ENCODE data around the gene C2CD5. TPM values are rescaled to one million over a fixed set of nuclear protein-coding genes. Genes with fewer than 3 reads are reported as not detected.
"Not testable (repeated sequence)": the region's sequence is repeated elsewhere in the genome, so short reads cannot be mapped to it uniquely, and the experiment has no call there.

C2CD5 gene
- total RNA-seq, 2 experiments from 2014 or later: 32.6 to 32.8 TPM

DNA sequence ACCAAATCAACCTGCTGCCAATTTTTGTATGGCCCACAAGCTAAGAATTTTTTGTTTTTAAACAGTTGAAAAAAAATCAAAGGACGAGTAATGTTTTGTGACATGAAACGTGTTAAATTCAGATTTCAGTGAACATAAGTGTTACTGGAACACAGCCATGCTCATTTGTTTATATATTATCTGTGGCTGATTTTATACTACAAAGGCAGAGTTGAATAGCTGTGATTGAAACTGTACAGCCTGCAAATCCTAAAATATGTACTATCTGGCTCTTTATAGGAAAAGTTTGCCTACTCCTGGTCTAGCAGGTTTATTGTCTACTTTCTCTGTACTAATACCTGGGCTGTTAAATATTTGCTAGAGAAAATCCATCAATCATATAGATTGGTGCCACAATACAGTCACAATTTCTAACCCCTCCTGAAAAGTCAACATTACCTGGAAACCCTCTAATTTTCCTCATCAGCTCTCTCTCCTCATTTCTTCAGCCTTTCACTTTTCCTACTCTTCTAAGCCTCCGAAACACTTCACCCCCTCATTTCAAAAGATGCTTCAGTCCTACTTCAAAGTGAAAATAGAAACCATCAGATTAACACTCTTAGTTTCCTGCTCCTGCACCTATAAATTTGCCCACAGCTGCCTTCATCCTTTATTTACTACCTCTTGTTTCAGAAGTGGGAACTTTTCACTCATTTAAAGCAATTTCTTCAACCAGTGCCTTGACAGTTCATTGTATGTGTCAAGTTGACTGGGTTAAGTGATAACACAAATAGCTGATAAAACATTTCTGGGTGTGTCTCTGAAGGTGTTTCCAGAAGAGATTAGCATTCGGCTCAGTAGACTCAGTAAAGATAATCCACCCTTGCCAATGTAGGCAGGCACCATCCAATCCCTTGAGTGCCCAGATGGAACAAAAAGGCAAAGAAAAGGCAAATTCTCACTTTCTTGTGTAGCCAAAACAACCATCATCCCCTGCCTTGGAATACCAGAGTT is 18.0 kb upstream of the C2CD5 start:
- ChIA-PET CTCF (interaction anchor here (1.2 kb wide), 1 partner anchor 18 kb away, joined by 4 read pairs; the partner anchor contains the start of gene C2CD5), POLR2A (no interaction called here)
- no peaks in the 10 kb centered on the region for H3K9me3 Mint-ChIP-seq
- no peak for DNase-seq
- H3K27me3 Mint-ChIP-seq: peaks cover 8% of the 10 kb centered on the region
- no peaks in the 10 kb centered on the region for H3K36me3 Mint-ChIP-seq
- H3K27ac Mint-ChIP-seq: no peak overlapping the region
- peaks cover 10% of the 10 kb centered on the region for H3K4me1 Mint-ChIP-seq (ENCODE audit: low read depth)
- intact Hi-C loops (cut with micrococcal nuclease): no loop called here
- H3K4me3 Mint-ChIP-seq: no peak overlapping the region

DNA sequence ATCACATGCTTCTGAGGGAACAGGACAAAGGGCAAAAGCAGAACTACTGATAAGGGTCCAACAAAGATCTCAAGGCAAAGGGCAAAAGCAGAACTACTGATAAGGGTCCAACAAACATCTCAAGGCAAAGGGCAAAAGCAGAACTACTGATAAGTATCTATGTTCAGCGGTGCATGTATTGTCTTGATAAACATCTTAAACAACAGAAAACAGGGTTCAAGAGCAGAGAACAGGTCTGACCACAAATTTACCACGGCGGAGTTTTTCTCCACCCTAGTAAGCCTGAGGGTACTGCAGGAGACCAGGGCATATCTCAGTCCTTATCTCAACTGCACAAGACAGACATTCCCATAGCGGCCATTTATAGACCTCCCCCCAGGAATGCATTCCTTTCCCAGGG is 10.4 kb upstream of the C2CD5 start:
- H3K27ac Mint-ChIP-seq; H3K4me1 Mint-ChIP-seq (ENCODE audit: low read depth); intact Hi-C loops (cut with micrococcal nuclease); H3K36me3 Mint-ChIP-seq; POLR2A ChIA-PET; H3K4me3 Mint-ChIP-seq; DNase-seq; CTCF ChIA-PET; H3K27me3 Mint-ChIP-seq: not testable (repeated sequence)
- H3K9me3 Mint-ChIP-seq: peaks cover 14% of the 10 kb centered on the region

DNA sequence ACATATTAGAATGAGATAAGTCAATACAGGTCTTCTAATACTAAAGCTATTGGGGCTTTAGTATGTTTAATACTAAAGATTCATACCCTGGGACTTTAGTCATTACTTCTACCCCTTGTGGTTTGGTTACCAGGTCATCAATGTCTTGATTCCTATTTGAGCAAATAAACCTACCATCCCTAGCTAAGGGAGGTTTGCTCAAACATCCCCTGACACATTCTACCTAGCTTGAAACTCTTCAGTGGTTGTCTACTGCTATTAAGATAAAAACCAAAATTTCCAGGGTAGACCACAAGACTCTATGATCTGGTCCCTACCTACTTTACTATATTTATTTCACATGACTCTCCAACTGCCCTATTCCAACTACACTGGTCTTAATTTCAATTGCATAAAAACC is 7.3 kb upstream of the C2CD5 start:
- CTCF ChIA-PET: interaction anchor here (1.6 kb wide), 1 partner anchor 22 kb away, joined by 6 read pairs; no protein-coding TSS in a partner anchor
- POLR2A ChIA-PET: interaction anchor here (0.6 kb wide), 1 partner anchor 71 kb away, joined by 5 read pairs; no protein-coding TSS in a partner anchor

DNA sequence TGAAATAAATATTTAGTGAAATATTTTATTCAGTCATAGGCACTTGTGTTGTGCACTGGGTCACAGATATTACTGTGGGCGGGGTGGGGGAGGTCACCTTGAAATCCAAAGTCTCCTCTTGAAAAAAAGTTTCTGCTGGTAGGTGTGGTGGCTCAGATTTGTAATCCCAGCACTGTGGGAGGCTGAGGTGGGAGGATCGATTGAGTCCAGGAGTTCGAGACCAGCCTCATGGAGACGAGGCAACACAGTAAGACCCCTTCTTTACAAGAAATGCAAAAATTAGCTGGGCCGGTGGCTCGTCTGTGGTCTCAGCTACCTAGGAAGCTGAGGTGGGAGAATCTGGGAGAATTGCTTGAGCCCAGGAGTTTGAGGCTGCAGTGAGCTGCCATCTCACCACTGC is 913 bp upstream of the C2CD5 start:
- Mint-ChIP-seq H3K27me3 (peaks cover 2% of the 10 kb centered on the region), H3K27ac (no peak overlapping the region)
- intact Hi-C loops (cut with micrococcal nuclease): loop anchor here (10.0 kb wide), 2 partner anchors 260 to 890 kb away; partner anchors contain the start of gene LDHB

More for the DNA sequence above, 7.3 kb upstream of the C2CD5 start:
- Mint-ChIP-seq H3K27ac (no peak overlapping the region), H3K9me3 (peaks cover 14% of the 10 kb centered on the region), H3K4me3 (no peak overlapping the region), H3K4me1 (ENCODE audit: low read depth) (no peaks in the 10 kb centered on the region), H3K36me3 (peaks cover 8% of the 10 kb centered on the region), H3K27me3 (peaks cover 3% of the 10 kb centered on the region)
- intact Hi-C loops (cut with micrococcal nuclease): no loop called here
- no peak for DNase-seq

DNA sequence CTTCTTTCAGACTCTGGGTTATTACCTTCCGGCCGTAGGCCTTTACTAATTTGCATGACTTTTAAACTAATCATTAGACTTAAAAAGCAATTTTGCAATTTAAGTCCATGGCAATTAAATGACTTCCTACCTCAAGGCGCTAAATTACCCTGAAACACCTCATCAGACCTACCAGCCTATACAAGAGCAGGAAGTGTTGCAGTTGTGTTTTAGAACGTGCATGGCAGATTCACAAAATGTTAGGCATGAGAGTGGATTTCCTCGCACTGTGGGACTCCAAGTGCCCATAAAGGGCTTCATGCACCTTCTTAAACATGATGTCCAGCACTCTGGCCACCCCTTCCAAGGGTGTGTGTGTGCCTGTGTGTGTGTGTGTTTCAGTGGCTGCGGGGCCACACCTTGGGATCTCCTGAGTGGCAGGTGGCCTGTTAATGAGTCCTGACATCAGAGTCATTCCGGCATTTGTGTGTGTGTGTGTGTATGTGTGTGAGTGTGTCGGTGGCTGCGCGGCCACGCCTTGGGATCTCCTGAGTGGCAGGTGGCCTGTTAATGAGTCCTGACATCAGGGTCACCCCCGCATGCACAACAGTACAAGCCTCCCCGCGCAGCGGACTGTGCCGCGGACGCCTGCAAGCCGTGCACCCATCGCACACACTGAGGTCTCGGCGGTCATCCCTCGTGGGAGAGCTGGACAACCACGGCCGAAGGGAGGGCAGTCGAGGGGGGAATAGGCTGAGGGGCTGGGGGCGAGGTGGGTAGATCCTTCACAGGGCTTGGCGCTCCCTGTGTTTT is 900 bp downstream of the C2CD5 start:
- no peaks in the 10 kb centered on the region for H3K9me3 Mint-ChIP-seq
- POLR2A ChIA-PET: interaction anchor here (1.7 to 1.9 kb wide), 2 partner anchors 53 to 81 kb away, joined by 7 to 14 read pairs; partner anchors contain the start of gene ETNK1
- intact Hi-C loops (cut with micrococcal nuclease): loop anchor here (1.0 to 10.0 kb wide), 11 partner anchors 8 to 1086 kb away; partner anchors contain the start of genes ETNK1, GOLT1B, LDHB and RECQL
- no peaks in the 10 kb centered on the region for H3K27me3 Mint-ChIP-seq
- peak; percentile 75 for DNase-seq
- H3K4me3 Mint-ChIP-seq: peak overlapping the region; percentile 95
- peaks cover 13% of the 10 kb centered on the region for H3K36me3 Mint-ChIP-seq
- CTCF ChIA-PET: interaction anchor here (0.6 kb wide), 1 partner anchor 89 kb away, joined by 3 read pairs; no protein-coding TSS in a partner anchor
- H3K27ac Mint-ChIP-seq: peak overlapping the region; percentile 93
- peaks cover 40% of the 10 kb centered on the region for H3K4me1 Mint-ChIP-seq (ENCODE audit: low read depth)

More for the DNA sequence above, 913 bp upstream of the C2CD5 start:
- Mint-ChIP-seq H3K4me1 (ENCODE audit: low read depth) (peaks cover 29% of the 10 kb centered on the region), H3K9me3 (no peaks in the 10 kb centered on the region), H3K36me3 (peaks cover 7% of the 10 kb centered on the region), H3K4me3 (peak overlapping the region; percentile 95)
- POLR2A ChIA-PET: interaction anchor here (1.7 to 1.9 kb wide), 2 partner anchors 51 to 79 kb away, joined by 7 to 14 read pairs; partner anchors contain the start of gene ETNK1
- CTCF ChIA-PET: interaction anchor here (1.0 to 1.9 kb wide), 4 partner anchors 18 to 125 kb away, joined by 4 to 7 read pairs (median 4); partner anchors contain the start of gene ETNK1
- no peak for DNase-seq

DNA sequence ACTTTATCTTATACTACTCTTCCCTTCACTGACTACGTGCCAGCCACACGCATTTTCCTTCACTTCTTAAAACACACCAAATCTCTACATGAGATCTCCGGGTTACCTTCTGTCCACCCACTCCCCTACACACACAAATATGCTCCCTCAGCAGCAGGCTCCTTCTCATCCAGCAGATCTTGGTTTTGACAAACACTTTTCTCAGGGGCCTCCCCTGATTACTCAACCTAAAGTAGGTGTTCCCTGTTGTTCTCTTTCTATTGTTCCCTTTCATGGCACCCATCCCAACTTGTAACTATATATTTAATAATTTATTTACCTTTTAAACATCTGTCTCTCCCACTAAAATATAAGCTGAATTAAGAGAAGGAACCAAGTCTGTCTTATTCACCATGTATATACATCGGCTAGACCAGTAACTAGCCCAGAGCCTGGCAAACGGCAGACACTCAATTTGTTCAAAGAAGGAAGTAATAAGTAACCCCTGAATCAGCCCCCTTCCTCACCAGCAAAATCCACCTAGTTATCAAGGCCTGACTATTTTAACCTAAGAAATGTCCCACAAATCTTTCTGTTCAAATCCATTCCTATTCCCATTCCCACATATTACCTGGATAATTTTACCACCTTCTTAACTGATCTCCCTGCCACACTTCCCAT is 2.7 kb downstream of the C2CD5 start:
- ChIA-PET POLR2A (no interaction called here), CTCF (interaction anchor here (0.6 to 1.5 kb wide), 2 partner anchors 12 to 129 kb away, joined by 3 to 5 read pairs; no protein-coding TSS in a partner anchor)

DNA sequence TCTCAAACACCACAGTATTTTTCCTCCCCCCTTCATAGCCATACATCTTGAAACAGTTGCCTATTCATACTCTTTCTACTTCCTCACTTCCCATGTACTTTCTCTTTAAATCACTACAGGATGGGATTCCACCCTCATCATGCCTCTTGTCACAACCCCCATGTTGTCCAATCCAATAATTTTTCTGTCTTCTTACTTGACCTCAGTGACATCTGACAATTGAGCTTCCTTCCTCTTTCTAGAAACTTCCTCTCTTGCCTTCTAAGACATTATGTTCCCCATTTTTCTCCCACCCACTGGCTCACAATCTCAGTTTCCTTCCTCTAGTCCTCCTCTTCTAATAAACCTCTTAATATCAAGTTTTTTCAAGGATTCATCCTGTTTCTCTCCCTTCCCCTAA is 5.3 kb downstream of the C2CD5 start:
- POLR2A ChIA-PET: no interaction called here
- CTCF ChIA-PET: interaction anchor here (0.8 to 1.3 kb wide), 2 partner anchors 10 to 80 kb away, joined by 3 read pairs; no protein-coding TSS in a partner anchor
- no peak overlapping the region for H3K27ac Mint-ChIP-seq
- H3K9me3 Mint-ChIP-seq: no peaks in the 10 kb centered on the region
- H3K36me3 Mint-ChIP-seq: peaks cover 16% of the 10 kb centered on the region
- no peak for DNase-seq
- H3K27me3 Mint-ChIP-seq: no peaks in the 10 kb centered on the region
- intact Hi-C loops (cut with micrococcal nuclease): no loop called here
- H3K4me1 Mint-ChIP-seq (ENCODE audit: low read depth): peaks cover 58% of the 10 kb centered on the region
- H3K4me3 Mint-ChIP-seq: no peak overlapping the region

More for the DNA sequence above, 2.7 kb downstream of the C2CD5 start:
- Mint-ChIP-seq H3K4me1 (ENCODE audit: low read depth) (peaks cover 48% of the 10 kb centered on the region), H3K27ac (no peak overlapping the region), H3K27me3 (no peaks in the 10 kb centered on the region), H3K4me3 (no peak overlapping the region), H3K9me3 (no peaks in the 10 kb centered on the region), H3K36me3 (peaks cover 13% of the 10 kb centered on the region)
- DNase-seq: peak; percentile 14
- intact Hi-C loops (cut with micrococcal nuclease): loop anchor here (5.0 to 10.0 kb wide), 6 partner anchors 64 to 1084 kb away; partner anchors contain the start of genes LDHB and ST8SIA1

DNA sequence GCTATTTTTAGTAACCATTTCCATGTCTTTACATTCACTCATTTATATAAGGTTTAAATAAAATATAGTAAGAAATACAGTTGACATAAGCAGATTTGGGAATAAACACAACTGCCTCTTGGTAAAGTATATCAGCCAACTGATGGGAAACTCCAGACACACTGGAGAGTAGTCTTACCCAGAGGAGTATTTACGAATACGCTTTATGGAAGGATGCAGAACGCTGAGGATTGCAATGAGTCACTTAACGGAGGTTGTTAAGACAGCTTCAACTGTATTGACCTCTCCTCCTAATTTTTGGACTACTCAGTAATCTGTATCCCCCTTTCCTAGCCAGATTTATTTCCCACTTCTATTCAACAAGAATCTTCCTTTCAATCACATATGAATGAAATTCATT is 6.0 kb downstream of the C2CD5 start:
- H3K4me1 Mint-ChIP-seq (ENCODE audit: low read depth): peaks cover 55% of the 10 kb centered on the region

DNA sequence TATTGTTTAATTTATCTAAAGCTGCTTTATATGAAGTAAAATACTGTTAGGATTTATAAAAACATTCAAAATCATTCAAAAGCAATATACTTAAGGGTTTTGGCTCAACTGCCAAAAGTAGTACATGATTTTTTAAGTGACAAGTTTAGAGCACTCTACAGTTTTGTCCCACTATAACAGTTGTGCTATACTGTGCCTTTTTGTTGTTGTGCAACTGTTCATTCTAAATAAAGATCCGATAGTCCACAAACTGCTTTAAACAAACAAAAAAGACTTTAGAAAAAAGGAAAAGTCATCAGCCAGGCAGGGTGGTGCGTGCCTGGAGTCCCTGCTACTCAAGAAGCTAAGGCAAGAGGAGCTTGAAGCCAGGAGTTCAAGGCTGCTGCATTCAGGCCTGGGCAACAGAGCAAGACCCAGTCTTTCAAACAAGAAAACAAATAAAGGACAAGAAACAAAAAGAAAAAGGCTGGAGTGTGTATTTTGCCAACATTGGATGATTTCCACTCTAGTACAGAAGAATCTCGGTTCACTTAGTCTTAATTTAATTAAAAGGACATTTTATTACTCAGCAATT is 7.3 kb downstream of the C2CD5 start:
- CTCF ChIA-PET: no interaction called here
- peaks cover 22% of the 10 kb centered on the region for H3K36me3 Mint-ChIP-seq
- POLR2A ChIA-PET: no interaction called here
- peaks cover 45% of the 10 kb centered on the region for H3K4me1 Mint-ChIP-seq (ENCODE audit: low read depth)
- H3K4me3 Mint-ChIP-seq: no peak overlapping the region
- no peaks in the 10 kb centered on the region for H3K9me3 Mint-ChIP-seq
- no peak overlapping the region for H3K27ac Mint-ChIP-seq
- DNase-seq: no peak
- no peaks in the 10 kb centered on the region for H3K27me3 Mint-ChIP-seq
- intact Hi-C loops (cut with micrococcal nuclease): no loop called here

More for the DNA sequence above, 6.0 kb downstream of the C2CD5 start:
- H3K36me3 Mint-ChIP-seq: peaks cover 12% of the 10 kb centered on the region
- DNase-seq: no peak
- no peak overlapping the region for H3K4me3 Mint-ChIP-seq
- intact Hi-C loops (cut with micrococcal nuclease): no loop called here
- H3K9me3 Mint-ChIP-seq: no peaks in the 10 kb centered on the region
- H3K27me3 Mint-ChIP-seq: no peaks in the 10 kb centered on the region
- ChIA-PET CTCF (interaction anchor here (1.3 kb wide), 1 partner anchor 9 kb away, joined by 3 read pairs; no protein-coding TSS in a partner anchor), POLR2A (interaction anchor here (0.6 kb wide), 1 partner anchor 98 kb away, joined by 3 read pairs; no protein-coding TSS in a partner anchor)
- H3K27ac Mint-ChIP-seq: no peak overlapping the region

DNA sequence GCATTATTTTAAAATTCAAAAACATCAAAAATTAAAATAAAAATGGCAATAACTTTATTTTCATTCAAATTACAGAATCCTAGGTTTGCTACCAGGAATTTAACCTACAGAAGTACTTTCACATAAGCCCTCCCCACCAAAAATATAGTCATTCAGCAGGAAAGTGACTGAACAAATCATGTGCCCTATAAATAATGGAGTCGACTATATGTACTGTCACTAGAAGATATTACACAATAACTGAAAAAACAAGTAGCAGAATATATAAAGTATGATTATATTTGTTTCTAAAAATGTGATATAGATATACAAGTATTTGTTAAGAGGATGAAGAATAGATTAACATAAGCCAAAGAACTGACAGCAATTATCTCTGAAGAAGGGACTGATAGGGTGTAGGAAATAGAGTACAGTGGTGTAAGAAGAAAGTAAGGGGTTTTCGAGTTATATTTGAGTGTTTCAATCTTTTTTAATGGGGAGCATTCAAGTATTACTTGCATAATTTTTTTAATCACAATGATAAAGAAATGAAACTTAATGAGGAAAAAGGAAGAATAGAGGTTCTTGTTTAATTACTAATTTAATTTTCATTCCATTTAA is 7.9 kb downstream of the C2CD5 start:
- DNase-seq: no peak
- no peaks in the 10 kb centered on the region for H3K27me3 Mint-ChIP-seq
- no peak overlapping the region for H3K4me3 Mint-ChIP-seq
- peaks cover under 1% of the 10 kb centered on the region for H3K9me3 Mint-ChIP-seq
- peaks cover 28% of the 10 kb centered on the region for H3K36me3 Mint-ChIP-seq
- no peak overlapping the region for H3K27ac Mint-ChIP-seq
- ChIA-PET CTCF (interaction anchor here (0.8 to 0.9 kb wide), 2 partner anchors 101 to 136 kb away, joined by 3 read pairs; no protein-coding TSS in a partner anchor), POLR2A (no interaction called here)
- peaks cover 39% of the 10 kb centered on the region for H3K4me1 Mint-ChIP-seq (ENCODE audit: low read depth)
- intact Hi-C loops (cut with micrococcal nuclease): no loop called here

All from activated CD4-positive, alpha-beta memory T cell treated with anti-CD3 and anti-CD28 coated beads for 36 hours (primary cell).